Esophagus squamous epithelium (tissue), 4 donors: ENCODE data around the gene DNAH3.

Experiments used
- CTCF ChIP-seq, 6 experiments: fragments of 450-650 bp in 4 of 6; fragments of 200-600 bp in 2 of 6; sonication (generic) in 2 of 6; IDR thresholded peaks; one replicate each; pipeline ENCODE4 v1.5.1; 2016 to 2019; ENCODE audit warnings: antibody characterized with exemption in 6 of 6, mild to moderate bottlenecking in 4 of 6, moderate library complexity in 4 of 6
- POLR2A ChIP-seq, 4 donors: fragments of 450-650 bp; IDR thresholded peaks; one replicate each; pipeline ENCODE4 v1.6.1; 2017; ENCODE audit warnings: antibody characterized with exemption in 4 of 4, mild to moderate bottlenecking in 4 of 4, moderate library complexity in 3 of 4

GRCh38 chr16:21175397-21175796 lies 24.8 kb upstream of the DNAH3 start:
- TF ChIP-seq CTCF (IDR thresholded peaks at IDR 0.05) = no peak
- no peak for TF ChIP-seq POLR2A (IDR thresholded peaks at IDR 0.05)
